ENCODE data around the gene FGD6.

FGD6 gene

GRCh38 chr12:95070378-95070777 is 146.9 kb downstream of the FGD6 start:
- DNase-seq (ENCODE audit: low spot score): no peak
- in situ Hi-C loops (cut with MboI; ENCODE audit: low pct_unique_long_range_greater_than_20kb, low sequenced_read_pairs, unreplicated experiment): no loop called here
- no peak for TF ChIP-seq CTCF (IDR thresholded peaks at IDR 0.05; ENCODE audit: extremely low read depth, insufficient read depth, missing control alignments)

GRCh38 chr12:95066091-95066855 is 151.0 kb downstream of the FGD6 start:
- in situ Hi-C loops (cut with MboI; ENCODE audit: low pct_unique_long_range_greater_than_20kb, low sequenced_read_pairs, unreplicated experiment): no loop called here
- no peak for TF ChIP-seq CTCF (IDR thresholded peaks at IDR 0.05; ENCODE audit: extremely low read depth, insufficient read depth, missing control alignments)
- no peak for DNase-seq (ENCODE audit: low spot score)

- no peak for DNase-seq (ENCODE audit: low spot score)
- TF ChIP-seq CTCF (IDR thresholded peaks at IDR 0.05; ENCODE audit: extremely low read depth, insufficient read depth, missing control alignments): no peak
- in situ Hi-C loops (cut with MboI; ENCODE audit: low pct_unique_long_range_greater_than_20kb, low sequenced_read_pairs, unreplicated experiment): no loop called here
These were observed 156.3 kb downstream of the FGD6 start for GRCh38 chr12:95060951-95061350.

GRCh38 chr12:95059984-95060383 is 157.3 kb downstream of the FGD6 start:
- DNase-seq (ENCODE audit: low spot score): no peak
- in situ Hi-C loops (cut with MboI; ENCODE audit: low pct_unique_long_range_greater_than_20kb, low sequenced_read_pairs, unreplicated experiment): no loop called here
- no peak for TF ChIP-seq CTCF (IDR thresholded peaks at IDR 0.05; ENCODE audit: extremely low read depth, insufficient read depth, missing control alignments)

- no peak for DNase-seq (ENCODE audit: low spot score)
- no peak for TF ChIP-seq CTCF (IDR thresholded peaks at IDR 0.05; ENCODE audit: extremely low read depth, insufficient read depth, missing control alignments)
- in situ Hi-C loops (cut with MboI; ENCODE audit: low pct_unique_long_range_greater_than_20kb, low sequenced_read_pairs, unreplicated experiment): no loop called here
These were observed 159.8 kb downstream of the FGD6 start for GRCh38 chr12:95057424-95057823.

- DNase-seq (ENCODE audit: low spot score): no peak
- in situ Hi-C loops (cut with MboI; ENCODE audit: low pct_unique_long_range_greater_than_20kb, low sequenced_read_pairs, unreplicated experiment): no loop called here
- no peak for TF ChIP-seq CTCF (IDR thresholded peaks at IDR 0.05; ENCODE audit: extremely low read depth, insufficient read depth, missing control alignments)
These were observed 162.2 kb downstream of the FGD6 start for GRCh38 chr12:95055057-95055456.
